Measurements from ENCODE around the gene PPME1. TPM values are rescaled to one million over a fixed set of nuclear protein-coding genes. Genes with fewer than 3 reads are reported as not detected.
A peak's percentile ranks its signal among the peaks of the same experiment; 100 is the strongest.

The PPME1 gene
- total RNA-seq, 1 experiment from 2014 or later, result 68.3 TPM

DNA sequence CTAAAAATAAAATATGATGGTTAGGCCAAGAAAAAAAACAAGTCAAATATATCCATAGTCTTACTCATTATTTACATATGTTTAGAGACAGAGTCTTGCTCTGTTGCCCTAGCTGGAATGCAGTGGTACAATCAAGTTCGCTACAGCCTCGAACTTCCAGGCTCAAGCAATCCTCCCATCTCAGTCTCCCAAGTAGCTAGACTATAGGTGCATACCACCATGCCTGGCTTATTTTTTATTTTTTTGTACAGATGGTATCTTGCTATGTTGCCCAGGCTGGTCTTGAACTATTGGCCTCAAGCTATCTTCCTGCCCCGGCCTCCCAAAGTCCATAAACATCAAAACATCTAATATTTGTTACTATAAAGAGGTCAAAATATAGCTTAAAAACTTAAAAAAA, 36.4 kb upstream of the PPME1 start:
- Histone ChIP-seq H2AFZ (ENCODE audit: low read depth, low read length, poor library complexity, severe bottlenecking) (no peak overlapping the region), H3K36me3 (ENCODE audit: control insufficient read depth in 1 of 2, insufficient read depth in 2 of 2, low read length in 2 of 2) (0 out of 4 replicates have a peak, but pooled peaks cover 6 to 7% of the 10 kb centered on the region in 2 experiments), H3K4me1 (ENCODE audit: control insufficient read depth in 1 of 2, insufficient read depth in 2 of 2, low read length in 2 of 2) (peaks cover 51 to 62% of the 10 kb centered on the region in 2 experiments), H3K4me2 (ENCODE audit: low read length) (peak overlapping the region; percentile 60), H3K27me3 (ENCODE audit: insufficient read depth, low read length) (no peaks in the 10 kb centered on the region), H3K9me3 (ENCODE audit: control insufficient read depth in 1 of 2, insufficient read depth in 1 of 2, low read depth in 1 of 2, low read length in 2 of 2) (no peaks in the 10 kb centered on the region), H4K20me1 (ENCODE audit: insufficient read depth) (no peaks in the 10 kb centered on the region), H3K9me2 (ENCODE audit: insufficient read depth) (no peaks in the 10 kb centered on the region), H3K4me3 (replicated peaks in 1 of 2; ENCODE audit: low read depth in 1 of 2, low read length in 2 of 2) (peak overlapping the region in 1 of 2 experiments; percentile 19; a peak in 1 of 4 replicates), H3K27ac (ENCODE audit: low read depth, low read length) (peak overlapping the region; percentile 95), H3K79me2 (ENCODE audit: insufficient read depth, low read length) (no peaks in the 10 kb centered on the region), H3K9ac (ENCODE audit: low read length) (no peak overlapping the region)
- no TSS peak for BruUV-seq (replicated peaks)
- RAD21 ChIA-PET (ENCODE audit: low non-redundant PET in 1 of 2, low total read pairs in 2 of 2, uncharacterized antibody in 2 of 2, unreplicated experiment in 2 of 2), result no interaction called here
- CTCF ChIA-PET, result interaction anchor here (1.5 kb wide), 1 partner anchor 27 kb away, joined by 4 read pairs; no protein-coding TSS in a partner anchor
- intact Hi-C loops (cut with micrococcal nuclease), result no loop called here
- TF ChIP-seq, protein P1, sequence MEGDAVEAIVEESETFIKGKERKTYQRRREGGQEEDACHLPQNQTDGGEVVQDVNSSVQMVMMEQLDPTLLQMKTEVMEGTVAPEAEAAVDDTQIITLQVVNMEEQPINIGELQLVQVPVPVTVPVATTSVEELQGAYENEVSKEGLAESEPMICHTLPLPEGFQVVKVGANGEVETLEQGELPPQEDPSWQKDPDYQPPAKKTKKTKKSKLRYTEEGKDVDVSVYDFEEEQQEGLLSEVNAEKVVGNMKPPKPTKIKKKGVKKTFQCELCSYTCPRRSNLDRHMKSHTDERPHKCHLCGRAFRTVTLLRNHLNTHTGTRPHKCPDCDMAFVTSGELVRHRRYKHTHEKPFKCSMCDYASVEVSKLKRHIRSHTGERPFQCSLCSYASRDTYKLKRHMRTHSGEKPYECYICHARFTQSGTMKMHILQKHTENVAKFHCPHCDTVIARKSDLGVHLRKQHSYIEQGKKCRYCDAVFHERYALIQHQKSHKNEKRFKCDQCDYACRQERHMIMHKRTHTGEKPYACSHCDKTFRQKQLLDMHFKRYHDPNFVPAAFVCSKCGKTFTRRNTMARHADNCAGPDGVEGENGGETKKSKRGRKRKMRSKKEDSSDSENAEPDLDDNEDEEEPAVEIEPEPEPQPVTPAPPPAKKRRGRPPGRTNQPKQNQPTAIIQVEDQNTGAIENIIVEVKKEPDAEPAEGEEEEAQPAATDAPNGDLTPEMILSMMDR (IDR thresholded peaks at IDR 0.05 in 2 of 3, conservative IDR thresholded peaks at IDR 0.05 in 1 of 3; ENCODE audit: borderline replicate concordance in 1 of 3, insufficient read depth in 1 of 3, low read depth in 2 of 3, low read length in 2 of 3), result no peak
- TF ChIP-seq EZH2phosphoT487 (IDR thresholded peaks at IDR 0.05; ENCODE audit: borderline replicate concordance) (no peak), ZNF274 (IDR thresholded peaks at IDR 0.05; ENCODE audit: low read depth, low read length) (no peak), SRF (IDR thresholded peaks at IDR 0.05; ENCODE audit: low read depth) (no peak), TCF7L2 (IDR thresholded peaks at IDR 0.05; ENCODE audit: borderline replicate concordance, extremely low read depth, insufficient read depth, insufficient read length) (no peak), SIN3A (IDR thresholded peaks at IDR 0.05; ENCODE audit: low read depth) (no peak), POLR2AphosphoS5 (IDR thresholded peaks at IDR 0.05; ENCODE audit: low read depth, low read length) (no peak), RAD21 (IDR thresholded peaks at IDR 0.05; ENCODE audit: low read depth) (no peak), ELF1 (IDR thresholded peaks at IDR 0.05; ENCODE audit: borderline replicate concordance, low read depth) (no peak), YY1 (IDR thresholded peaks at IDR 0.05; ENCODE audit: extremely low read depth, insufficient replicate concordance, low read depth, low read length) (no peak), SP1 (IDR thresholded peaks at IDR 0.05; ENCODE audit: low read depth) (no peak), CEBPB (IDR thresholded peaks at IDR 0.05; ENCODE audit: low read depth) (no peak)
- TF ChIP-seq, protein P2, sequence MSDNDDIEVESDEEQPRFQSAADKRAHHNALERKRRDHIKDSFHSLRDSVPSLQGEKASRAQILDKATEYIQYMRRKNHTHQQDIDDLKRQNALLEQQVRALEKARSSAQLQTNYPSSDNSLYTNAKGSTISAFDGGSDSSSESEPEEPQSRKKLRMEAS (IDR thresholded peaks at IDR 0.05), result no peak
- TF ChIP-seq, protein P3, sequence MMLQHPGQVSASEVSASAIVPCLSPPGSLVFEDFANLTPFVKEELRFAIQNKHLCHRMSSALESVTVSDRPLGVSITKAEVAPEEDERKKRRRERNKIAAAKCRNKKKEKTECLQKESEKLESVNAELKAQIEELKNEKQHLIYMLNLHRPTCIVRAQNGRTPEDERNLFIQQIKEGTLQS (IDR thresholded peaks at IDR 0.05), result no peak
- ATAC-seq (no peak), DNase-seq (ENCODE audit: low read depth, low spot score) (no peak)
- POLR2A ChIA-PET, result interaction anchor here (0.7 kb wide), 1 partner anchor 16 kb away, joined by 3 read pairs; no protein-coding TSS in a partner anchor
